A673 (cell line): ENCODE data around the gene CHD5.

Experiments used
- CTCF ChIP-seq: fragments of 300-800, 200-600 bp; sonication (generic); conservative IDR thresholded peaks from 2 replicates; pipeline ENCODE4 v1.5.1; 2017; ENCODE audit warnings: low read depth, mild to moderate bottlenecking, antibody characterized with exemption, low read length, moderate library complexity, mixed read lengths
- EZH2 ChIP-seq: fragments of 200-600 bp; sonication (generic); IDR thresholded peaks from 2 replicates; pipeline ENCODE4 v1.6.1; 2017; ENCODE audit warnings: borderline replicate concordance, low read depth, mild to moderate bottlenecking, mixed read lengths, antibody characterized with exemption, low read length; ENCODE audit not compliant: poor library complexity, severe bottlenecking

- TF ChIP-seq CTCF, result no peak
- no peak for TF ChIP-seq EZH2
Observed at GRCh38 chr1:6124746-6125365, 55.3 kb downstream of the CHD5 start.
